ENCODE results near the gene SPARCL1.

DNA sequence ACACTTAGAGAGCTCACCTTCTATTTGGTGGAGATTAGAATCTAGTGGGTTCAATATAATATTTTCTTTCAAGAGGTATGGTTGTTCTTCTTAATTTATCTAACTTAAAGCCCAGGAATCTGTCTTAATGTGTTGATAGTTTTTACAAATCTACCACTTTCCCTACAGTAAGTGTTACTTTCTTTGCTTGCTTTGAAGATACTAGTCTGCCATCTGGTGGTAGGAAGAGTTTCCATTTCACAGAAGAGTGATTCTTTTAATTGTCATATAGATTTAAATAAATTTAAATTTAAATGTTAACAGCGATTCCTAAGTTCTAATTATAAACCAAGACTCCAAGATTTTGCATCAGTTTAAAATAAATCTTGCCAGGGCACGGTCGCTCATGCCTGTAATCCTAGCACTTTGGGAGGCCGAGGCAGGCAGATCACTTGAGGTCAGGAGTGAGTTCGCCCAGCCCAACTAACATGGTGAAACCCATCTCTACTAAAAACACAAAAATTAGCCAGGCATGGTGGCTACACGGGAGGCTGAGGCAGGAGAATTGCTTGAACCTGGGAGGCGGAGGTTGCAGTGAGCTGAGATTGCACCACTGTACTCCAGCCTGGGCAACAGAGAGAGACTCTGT lies 63.3 kb downstream of the SPARCL1 start:
- TF ChIP-seq EZH2 (IDR thresholded peaks at IDR 0.05; ENCODE audit: insufficient read depth, poor library complexity, severe bottlenecking) (no peak), EZH2phosphoT487 (IDR thresholded peaks at IDR 0.05; ENCODE audit: insufficient read depth, low read depth) (no peak)
